Cardiac muscle cell (in vitro differentiated cells and primary cell): ENCODE results near the gene ZNF837. TPM values are rescaled to one million over a fixed set of nuclear protein-coding genes. Genes with fewer than 3 reads are reported as not detected.

ENCODE experiments used
- DNase-seq, 2 donors: peaks; one replicate each; pipeline versions ENCODE4 v3.0.0 to v3.0.0-alpha.2; 2010 to 2017; ENCODE audit warnings: low read depth in 1 of 2, low spot score in 1 of 2
- H3K27ac ChIP-seq: fragments of 200-600 bp; sonication (generic); 2 replicates; pipeline ENCODE4 v1.5.1; 2016
- H3K27me3 ChIP-seq: fragments of 200-600 bp; sonication (generic); 2 replicates; pipeline ENCODE4 v1.6.0; 2016; ENCODE audit warnings: control low read depth
- H3K36me3 ChIP-seq: fragments of 200-600 bp; sonication (generic); 2 replicates; pipeline ENCODE4 v1.5.1; 2016; ENCODE audit warnings: control low read depth
- H3K4me1 ChIP-seq: fragments of 200-600 bp; sonication (generic); 2 replicates; pipeline ENCODE4 v1.8.1; 2017; ENCODE audit warnings: low read depth, mild to moderate bottlenecking, mixed run types
- H3K4me3 ChIP-seq: fragments of 200-600 bp; sonication (generic); 2 replicates; pipeline ENCODE4 v1.5.1; 2016; ENCODE audit warnings: mild to moderate bottlenecking
- H3K9me3 ChIP-seq: fragments of 200-600 bp; sonication (generic); 2 replicates; pipeline ENCODE4 v1.5.1; 2017; ENCODE audit warnings: low read depth, mild to moderate bottlenecking, control low read depth
- polyA plus RNA-seq: library from polyadenylated mRNA; unstranded; fragments of >200 nt; fragmentation: Nextera tagmentation; extraction: Ambion mirVana; gene quantifications from 2 replicates; pipeline ENCODE4 v1.2.1, GENCODE V29; 2016
- total RNA-seq: library from RNA; depleted of rRNA; stranded (reverse); fragments of >200 nt; gene quantifications from 2 replicates; pipeline ENCODE4 v1.2.3, GENCODE V29; 2016
- TF ChIP-seq, protein P1 (sequence below): IDR thresholded peaks from 2 replicates; pipeline ENCODE4 v1.5.1; 2012; ENCODE audit warnings: low read depth, mild to moderate bottlenecking, low read length

The ZNF837 gene
- total and polyA plus RNA-seq, 2 experiments from 2014 or later, result 8.9 to 9.1 TPM

DNA sequence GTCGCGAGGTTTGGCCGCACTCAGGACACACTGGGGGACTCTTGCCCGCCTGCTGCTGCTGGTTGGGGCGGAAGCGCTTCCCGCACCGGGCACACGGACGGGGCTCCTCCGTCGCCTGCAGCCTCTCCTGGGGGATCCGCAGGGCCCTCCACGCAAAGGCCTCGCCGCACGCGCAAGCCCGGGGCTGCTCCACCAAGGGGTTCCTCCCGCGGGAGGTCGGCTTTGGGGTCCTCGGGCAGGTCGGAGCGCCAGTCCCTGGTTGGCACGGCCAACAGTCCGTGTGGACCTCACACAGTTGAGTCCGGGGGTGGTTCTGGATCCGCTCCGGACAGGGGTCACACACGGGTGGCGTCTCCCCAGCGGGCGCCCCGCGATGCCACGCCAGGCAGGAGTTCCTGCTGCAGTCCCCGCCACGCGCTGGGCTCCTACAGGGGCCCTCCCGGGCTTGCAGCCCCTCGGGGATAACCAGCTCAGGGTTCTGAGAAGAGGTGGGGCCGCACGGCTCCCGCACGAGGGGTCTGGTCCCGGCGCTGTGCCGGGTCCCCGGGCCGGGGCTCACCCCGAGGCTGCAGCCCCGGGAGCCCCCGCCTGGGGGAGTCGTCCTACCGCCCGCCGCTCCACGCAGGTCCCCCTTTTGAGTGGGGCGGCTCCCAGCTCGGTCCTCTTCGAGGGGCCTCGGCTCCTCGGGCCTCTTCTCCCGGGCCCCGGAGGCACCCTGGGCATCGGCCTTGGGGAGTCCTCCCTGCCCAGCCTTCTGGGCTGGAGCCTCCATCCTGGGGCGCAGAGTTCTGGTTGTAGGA is 12.1 kb downstream of the ZNF837 start:
- no peak overlapping the region for H3K4me3 ChIP-seq
- H3K36me3 ChIP-seq, result no peaks in the 10 kb centered on the region
- H3K27ac ChIP-seq, result no peak overlapping the region
- no peaks in the 10 kb centered on the region for H3K27me3 ChIP-seq
- H3K9me3 ChIP-seq, result no peaks in the 10 kb centered on the region
- TF ChIP-seq, protein P1, sequence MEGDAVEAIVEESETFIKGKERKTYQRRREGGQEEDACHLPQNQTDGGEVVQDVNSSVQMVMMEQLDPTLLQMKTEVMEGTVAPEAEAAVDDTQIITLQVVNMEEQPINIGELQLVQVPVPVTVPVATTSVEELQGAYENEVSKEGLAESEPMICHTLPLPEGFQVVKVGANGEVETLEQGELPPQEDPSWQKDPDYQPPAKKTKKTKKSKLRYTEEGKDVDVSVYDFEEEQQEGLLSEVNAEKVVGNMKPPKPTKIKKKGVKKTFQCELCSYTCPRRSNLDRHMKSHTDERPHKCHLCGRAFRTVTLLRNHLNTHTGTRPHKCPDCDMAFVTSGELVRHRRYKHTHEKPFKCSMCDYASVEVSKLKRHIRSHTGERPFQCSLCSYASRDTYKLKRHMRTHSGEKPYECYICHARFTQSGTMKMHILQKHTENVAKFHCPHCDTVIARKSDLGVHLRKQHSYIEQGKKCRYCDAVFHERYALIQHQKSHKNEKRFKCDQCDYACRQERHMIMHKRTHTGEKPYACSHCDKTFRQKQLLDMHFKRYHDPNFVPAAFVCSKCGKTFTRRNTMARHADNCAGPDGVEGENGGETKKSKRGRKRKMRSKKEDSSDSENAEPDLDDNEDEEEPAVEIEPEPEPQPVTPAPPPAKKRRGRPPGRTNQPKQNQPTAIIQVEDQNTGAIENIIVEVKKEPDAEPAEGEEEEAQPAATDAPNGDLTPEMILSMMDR, result no peak
- DNase-seq, result no peak
- no peaks in the 10 kb centered on the region for H3K4me1 ChIP-seq

DNA sequence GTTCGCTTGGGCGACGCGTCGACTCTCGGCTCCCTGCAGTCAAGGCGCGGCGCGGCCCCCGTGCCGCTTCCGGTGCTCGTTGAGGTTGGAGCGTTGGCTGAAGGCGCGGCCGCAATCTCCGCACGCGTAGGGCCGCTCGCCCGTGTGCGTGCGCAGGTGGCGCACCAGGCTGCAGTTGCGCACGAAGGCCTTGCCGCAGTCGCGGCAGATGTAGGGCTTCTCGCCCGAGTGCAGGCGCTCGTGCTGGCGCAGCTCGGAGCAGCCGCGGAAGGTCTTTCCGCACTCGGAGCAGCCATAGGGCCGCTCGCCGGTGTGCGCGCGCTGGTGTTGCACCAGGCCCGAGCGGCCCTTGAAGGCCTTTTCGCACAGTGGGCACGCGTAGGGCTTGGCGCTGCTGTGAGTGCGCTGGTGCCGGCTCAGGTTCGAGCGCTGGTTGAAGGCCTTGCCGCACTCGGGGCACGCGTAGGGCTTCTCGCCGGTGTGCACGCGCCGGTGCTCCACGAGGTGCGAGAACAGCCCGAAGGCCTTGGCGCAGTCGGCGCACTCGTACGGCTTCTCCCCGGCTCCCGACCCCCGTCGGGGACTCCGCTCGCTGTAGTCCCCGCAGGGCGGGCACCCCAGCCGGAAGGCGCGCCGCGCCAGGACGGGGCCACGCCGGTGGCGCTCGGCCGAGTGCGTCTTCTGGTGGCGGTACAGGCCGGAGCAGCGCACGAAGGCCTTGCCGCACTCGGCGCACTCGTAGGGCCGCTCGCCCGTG is 13.0 kb downstream of the ZNF837 start:
- no peaks in the 10 kb centered on the region for H3K36me3 ChIP-seq
- no peak overlapping the region for H3K4me3 ChIP-seq
- no peak overlapping the region for H3K27ac ChIP-seq
- H3K4me1 ChIP-seq, result no peaks in the 10 kb centered on the region
- H3K9me3 ChIP-seq, result no peaks in the 10 kb centered on the region
- H3K27me3 ChIP-seq, result no peaks in the 10 kb centered on the region
- TF ChIP-seq, protein P1, result no peak
- no peak for DNase-seq

DNA sequence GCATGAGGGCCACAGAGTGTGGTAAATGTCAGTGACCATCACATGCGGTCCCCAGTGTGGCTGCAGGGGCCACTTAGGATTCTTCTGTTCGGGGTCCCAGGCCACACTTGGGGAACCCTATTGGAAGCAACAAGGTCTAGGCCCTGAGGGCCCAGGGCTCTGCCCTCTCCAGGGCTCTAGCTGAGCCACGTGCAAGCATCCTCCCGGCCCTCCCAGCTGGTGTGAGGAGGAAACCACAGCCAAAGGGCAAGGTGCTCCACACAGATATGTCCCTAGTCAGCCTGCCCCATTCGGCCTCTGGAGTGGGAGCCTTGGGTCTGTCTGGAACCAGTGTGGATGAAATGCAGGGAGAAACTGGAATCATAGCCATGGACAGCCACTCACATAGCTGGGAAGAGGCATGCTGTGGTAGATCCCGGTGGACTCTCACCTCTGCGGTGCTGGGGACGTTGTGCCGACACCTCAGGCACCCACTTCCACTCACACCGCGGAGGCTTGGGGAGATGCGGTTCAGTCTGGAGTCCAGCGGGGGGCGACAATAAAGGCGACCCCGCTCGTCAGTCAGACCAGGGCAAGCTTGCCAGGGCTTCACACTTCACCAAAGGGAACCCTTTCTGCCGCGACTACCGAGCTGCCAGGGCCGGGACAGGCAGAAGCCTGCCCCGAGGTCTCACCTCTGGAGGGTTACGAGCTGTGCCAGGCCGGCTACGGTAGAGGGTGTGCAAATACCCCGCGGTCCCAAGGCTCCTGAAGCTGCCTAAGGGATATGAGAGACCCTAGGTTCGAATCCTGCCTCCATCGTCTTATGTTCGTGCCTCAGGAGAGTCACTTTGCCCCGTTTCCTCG is 14.0 kb downstream of the ZNF837 start:
- no peaks in the 10 kb centered on the region for H3K36me3 ChIP-seq
- H3K4me1 ChIP-seq, result no peaks in the 10 kb centered on the region
- H3K27me3 ChIP-seq, result no peaks in the 10 kb centered on the region
- TF ChIP-seq, protein P1, result no peak
- H3K9me3 ChIP-seq, result no peaks in the 10 kb centered on the region
- H3K27ac ChIP-seq, result no peak overlapping the region
- no peak overlapping the region for H3K4me3 ChIP-seq
- DNase-seq, result no peak

DNA sequence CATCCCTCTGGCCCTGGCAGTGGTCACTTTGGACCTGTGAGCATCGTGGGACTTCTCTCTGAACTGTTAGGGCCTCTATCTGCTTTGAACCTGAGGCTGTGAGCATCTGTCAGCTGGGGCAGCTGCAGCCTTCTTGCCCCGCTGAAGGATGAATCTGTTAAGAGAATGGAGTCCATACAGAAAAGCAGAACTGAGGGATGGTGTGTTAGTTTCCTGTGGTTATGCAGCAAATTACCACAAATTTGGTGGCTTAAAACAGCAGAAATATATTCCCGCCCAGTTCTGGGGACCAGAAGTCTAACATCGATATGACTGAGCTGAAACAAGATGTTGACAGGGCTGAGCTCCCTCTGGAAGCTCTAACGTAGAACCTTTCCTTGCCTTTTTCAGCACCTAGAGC is 16.7 kb downstream of the ZNF837 start:
- H3K9me3 ChIP-seq, result no peaks in the 10 kb centered on the region
- no peak overlapping the region for H3K4me3 ChIP-seq
- no peaks in the 10 kb centered on the region for H3K4me1 ChIP-seq
- H3K27ac ChIP-seq, result no peak overlapping the region
- no peaks in the 10 kb centered on the region for H3K27me3 ChIP-seq
- DNase-seq, result no peak
- TF ChIP-seq, protein P1, result no peak
- no peaks in the 10 kb centered on the region for H3K36me3 ChIP-seq

DNA sequence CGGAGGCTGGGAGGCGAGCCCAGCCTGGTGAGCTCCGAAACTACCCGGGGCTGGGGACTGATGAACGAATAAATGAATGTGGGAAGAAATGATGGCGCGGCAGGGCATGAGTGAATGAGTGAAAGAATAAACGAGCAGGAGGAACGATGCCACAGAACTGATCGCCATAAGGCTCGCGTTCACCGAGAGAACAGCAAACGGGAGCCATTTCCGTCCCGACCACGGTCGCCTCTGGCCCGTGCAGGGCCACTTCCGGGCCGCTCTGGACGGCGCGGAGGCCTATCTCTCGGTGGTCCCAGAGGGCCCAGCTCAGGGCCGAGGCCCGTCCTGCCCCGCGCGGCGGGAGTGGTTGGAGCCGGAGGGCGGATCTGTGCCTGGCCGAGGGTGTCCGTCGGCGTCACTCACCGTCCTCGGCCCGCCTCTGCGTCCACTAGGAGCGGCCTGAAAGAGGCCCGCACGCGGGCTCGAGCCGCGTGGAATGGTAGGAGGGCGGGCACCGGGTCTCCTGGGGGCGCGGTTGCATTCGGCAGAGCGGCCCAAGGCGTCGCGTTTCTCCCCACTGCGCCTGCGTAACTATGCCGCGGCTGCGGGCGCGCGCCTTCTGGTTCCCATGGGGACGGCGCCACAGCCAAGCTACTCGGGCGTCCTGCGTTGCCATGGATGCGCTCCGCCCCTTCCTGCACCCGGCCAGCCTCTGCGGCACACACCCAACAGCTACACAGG is 18.4 kb downstream of the ZNF837 start, which contains the start of gene ZNF497:
ZNF497 (minus strand) TSS at position 480 of the 723 bp plus-strand sequence. CDS start 5,116 bp downstream, outside the sequence.
- H3K9me3 ChIP-seq, result no peaks in the 10 kb centered on the region

More for the DNA sequence above, 18.4 kb downstream of the ZNF837 start, which contains the start of gene ZNF497:
- TF ChIP-seq, protein P1, result no peak
- no peaks in the 10 kb centered on the region for H3K4me1 ChIP-seq
- H3K27me3 ChIP-seq, result no peaks in the 10 kb centered on the region
- peak within 1 kb of the TSS; percentile 68 for H3K4me3 ChIP-seq
- no peaks in the 10 kb centered on the region for H3K36me3 ChIP-seq
- peak; percentile 97 to 99 for DNase-seq
- peak within 1 kb of the TSS; percentile 94 for H3K27ac ChIP-seq
